WI38 (cell line): ENCODE data around the gene PTPRU.

ENCODE experiments used
- H3K4me3 ChIP-seq: 2 replicates; pipeline ENCODE4 v1.5.1; 2011; ENCODE audit warnings: low read depth, mild to moderate bottlenecking, control low read depth, low read length
- CTCF ChIP-seq: IDR thresholded peaks from 2 replicates; pipeline ENCODE4 v1.5.1; 2012; ENCODE audit warnings: low read depth, mild to moderate bottlenecking, control low read depth, low read length

PTPRU gene

DNA sequence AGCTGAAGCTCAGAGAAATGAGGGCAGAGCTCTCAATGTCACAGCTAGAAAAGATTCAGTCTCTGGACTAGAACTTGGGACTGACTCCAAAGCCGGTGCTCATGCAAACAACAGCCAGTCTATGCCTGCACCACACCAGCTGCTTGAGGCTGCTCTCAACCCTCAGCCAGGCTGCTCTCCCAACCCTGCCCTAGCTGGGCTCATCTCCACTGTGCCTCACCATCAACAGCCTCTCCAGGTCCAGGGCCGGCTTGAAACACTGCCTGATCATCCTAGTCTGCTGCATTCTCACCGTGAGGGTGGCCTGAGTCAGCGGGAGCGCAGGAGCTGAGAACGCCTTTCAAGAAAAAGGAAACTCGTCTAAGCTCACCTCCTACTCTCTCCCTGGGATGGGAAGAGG, 94.5 kb downstream of the PTPRU start:
- no peak for TF ChIP-seq CTCF
- no peak overlapping the region for H3K4me3 ChIP-seq

GRCh38 chr1:29331309-29331708, 95.0 kb downstream of the PTPRU start:
- no peak for TF ChIP-seq CTCF
- no peak overlapping the region for H3K4me3 ChIP-seq

- no peak for TF ChIP-seq CTCF
Observed at GRCh38 chr1:29331729-29332128, 95.4 kb downstream of the PTPRU start.

GRCh38 chr1:29332204-29332603, 95.9 kb downstream of the PTPRU start:
- TF ChIP-seq CTCF = peak; percentile 39
- H3K4me3 ChIP-seq = no peak overlapping the region

More at GRCh38 chr1:29331729-29332128, 95.4 kb downstream of the PTPRU start:
- H3K4me3 ChIP-seq = no peak overlapping the region

- H3K4me3 ChIP-seq = no peak overlapping the region
- TF ChIP-seq CTCF = no peak
Observed at GRCh38 chr1:29333008-29333407, 96.7 kb downstream of the PTPRU start.

DNA sequence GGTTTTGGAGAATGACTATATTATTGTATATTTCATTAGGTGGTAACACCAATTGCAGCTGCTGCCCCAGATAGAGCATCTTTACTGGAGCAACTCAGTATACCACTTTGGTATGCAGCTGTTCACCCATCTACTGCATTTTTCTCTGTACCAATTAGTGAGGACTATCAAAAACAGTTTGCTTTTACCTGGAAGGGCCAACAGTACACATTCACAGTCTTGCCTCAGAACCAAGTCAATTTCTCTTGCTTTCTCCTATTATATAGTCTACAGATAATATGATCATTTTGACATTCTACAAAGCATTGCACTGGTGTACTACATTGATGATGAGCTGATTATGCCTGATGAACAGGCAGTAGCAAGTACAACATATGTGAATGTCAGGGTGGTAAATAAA, 99.3 kb downstream of the PTPRU start:
- no peak overlapping the region for H3K4me3 ChIP-seq
- TF ChIP-seq CTCF = no peak

DNA sequence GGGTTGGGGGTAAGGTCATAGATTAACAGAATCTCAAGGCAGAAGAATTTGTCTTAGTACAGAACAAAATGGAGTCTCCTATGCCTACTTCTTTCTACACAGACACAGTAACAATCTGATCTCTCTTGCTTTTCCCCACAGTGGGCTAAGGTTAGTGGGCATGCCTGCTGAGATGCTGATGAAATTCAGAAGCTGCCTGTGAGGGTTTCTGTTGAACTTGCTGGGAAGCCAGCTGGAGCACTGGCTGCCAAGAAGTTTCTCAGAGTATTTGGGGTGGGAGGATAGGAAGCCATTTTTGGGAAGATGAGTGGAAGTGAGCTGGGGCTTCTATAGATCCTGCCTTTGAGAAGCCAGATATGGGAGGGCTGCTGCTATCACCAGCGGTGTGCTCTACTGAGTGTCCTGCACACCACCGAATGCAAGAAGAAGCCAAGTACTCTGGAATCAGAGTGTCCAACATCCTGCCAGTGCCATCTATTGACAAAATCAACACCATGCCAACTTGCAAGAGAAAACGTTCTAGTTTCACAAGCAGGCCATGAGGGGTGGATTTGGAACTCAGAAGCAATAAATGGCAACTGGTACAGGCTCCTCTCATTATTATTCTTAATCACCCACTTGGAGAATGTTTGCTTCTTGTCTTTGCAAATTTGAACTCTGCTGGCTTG, 102.7 kb downstream of the PTPRU start:
- no peak overlapping the region for H3K4me3 ChIP-seq
- TF ChIP-seq CTCF = no peak
